B cell (primary cell): ENCODE data around the gene PLAAT3. TPM values are rescaled to one million over a fixed set of nuclear protein-coding genes. Genes with fewer than 3 reads are reported as not detected.

ENCODE experiments used
- ATAC-seq: fragments of 200-7000 bp; cut with Tn5 transposase; one replicate; pipeline ENCODE4 v1.10.0; 2021; ENCODE audit warnings: low read depth, mild to moderate bottlenecking, moderate number of reproducible peaks, moderate library complexity
- CTCF ChIA-PET: fragments of 350-600 bp; sonication (Branson Sonifier 250); formaldehyde crosslinking; loops from one replicate; lab custom pipeline; 2021; ENCODE audit warnings: antibody characterized with exemption, inconsistent platforms; lab: Charles Lee
- POLR2A ChIA-PET: fragments of 350-600 bp; sonication (Branson Sonifier 250); formaldehyde crosslinking; loops from one replicate; lab custom pipeline; 2021; ENCODE audit warnings: antibody characterized with exemption; lab: Charles Lee
- DNase-seq: peaks from one replicate; pipeline ENCODE4 v3.0.0; 2013
- H2AFZ ChIP-seq: 2 replicates; pipeline ENCODE4 v1.6.1; 2012; ENCODE audit warnings: mild to moderate bottlenecking, low read depth, low read length; ENCODE audit not compliant: insufficient read depth, poor library complexity, severe bottlenecking
- H3K27ac ChIP-seq, 2 donors: 1 replicate in 1 of 2; 2 replicates in 1 of 2; pipeline ENCODE4 v1.5.1; 2012 to 2013; ENCODE audit warnings: low read length in 2 of 2, mild to moderate bottlenecking in 2 of 2, moderate library complexity in 1 of 2
- H3K27me3 ChIP-seq, 4 experiments: fragments of 200-600 bp in 1 of 4; sonication (generic) in 1 of 4; replicated peaks in 1 of 4; 1 replicate in 2 of 4; 2 replicates in 2 of 4; pipeline versions ENCODE4 v1.6.1 to v1.7.0; 2013 to 2016; ENCODE audit warnings: low read length in 3 of 4, mild to moderate bottlenecking in 2 of 4, mixed read lengths in 1 of 4, moderate library complexity in 1 of 4; ENCODE audit not compliant: insufficient read depth in 4 of 4, control insufficient read depth in 3 of 4; ENCODE audit errors: control extremely low read depth in 1 of 4
- H3K36me3 ChIP-seq, 2 experiments: replicated peaks in 1 of 2; 1 replicate in 1 of 2; 2 replicates in 1 of 2; pipeline versions ENCODE4 v1.6.1 to v1.7.1; 2013; ENCODE audit warnings: low read length in 1 of 2; ENCODE audit not compliant: insufficient read depth in 2 of 2, control insufficient read depth in 1 of 2; ENCODE audit errors: control extremely low read depth in 1 of 2, extremely low read depth in 1 of 2
- H3K4me1 ChIP-seq, 2 donors: fragments of 200-600 bp in 1 of 2; sonication (generic) in 1 of 2; 1 replicate in 1 of 2; 2 replicates in 1 of 2; pipeline versions ENCODE4 v1.5.1 to v1.6.1; 2013 to 2017; ENCODE audit warnings: low read length in 2 of 2; ENCODE audit not compliant: control insufficient read depth in 2 of 2, insufficient read depth in 2 of 2
- H3K4me2 ChIP-seq: replicated peaks from 2 replicates; pipeline ENCODE3; 2012; ENCODE audit warnings: mild to moderate bottlenecking, low read depth, low read length; ENCODE audit not compliant: poor library complexity, severe bottlenecking
- H3K4me3 ChIP-seq, 5 experiments: fragments of 200-600 bp in 1 of 5; sonication (generic) in 1 of 5; 1 replicate in 3 of 5; 2 replicates in 2 of 5; pipeline versions ENCODE4 v1.5.1 to v1.7.0; 2011 to 2016; ENCODE audit warnings: low read length in 4 of 5, mild to moderate bottlenecking in 4 of 5, low read depth in 2 of 5, control low read depth in 1 of 5, moderate library complexity in 1 of 5; ENCODE audit not compliant: insufficient read depth in 1 of 5; ENCODE audit errors: control extremely low read depth in 1 of 5, extremely low read depth in 1 of 5
- H3K79me2 ChIP-seq: fragments of 200-600 bp; sonication (generic); one replicate; pipeline ENCODE4 v1.6.0; 2016; ENCODE audit warnings: low read length; ENCODE audit not compliant: control insufficient read depth, insufficient read depth
- H3K9ac ChIP-seq: fragments of 200-600 bp; sonication (generic); 2 replicates; pipeline ENCODE4 v1.6.1; 2017; ENCODE audit warnings: mild to moderate bottlenecking, low read length, moderate library complexity
- H3K9me3 ChIP-seq, 3 donors: one replicate each; pipeline versions ENCODE4 v1.6.1 to v1.7.1; 2013; ENCODE audit warnings: low read length in 2 of 3; ENCODE audit not compliant: control insufficient read depth in 2 of 3, insufficient read depth in 1 of 3; ENCODE audit errors: control extremely low read depth in 1 of 3
- H4K20me1 ChIP-seq: 2 replicates; pipeline ENCODE4 v1.6.0; 2012; ENCODE audit warnings: mild to moderate bottlenecking, low read length; ENCODE audit not compliant: insufficient read depth, control insufficient read depth, poor library complexity, severe bottlenecking
- H3K27ac Mint-ChIP-seq: one replicate; pipeline ENCODE4 v1.8.0; 2021; ENCODE audit warnings: mixed read lengths
- H3K27me3 Mint-ChIP-seq: one replicate; pipeline ENCODE4 v1.8.0; 2021; ENCODE audit warnings: mixed read lengths
- H3K4me1 Mint-ChIP-seq: one replicate; pipeline ENCODE4 v1.8.0; 2021; ENCODE audit warnings: mixed read lengths
- H3K4me3 Mint-ChIP-seq: one replicate; pipeline ENCODE4 v1.8.0; 2021; ENCODE audit warnings: mixed read lengths
- H3K9me3 Mint-ChIP-seq: one replicate; pipeline ENCODE4 v1.8.0; 2022; ENCODE audit warnings: mixed read lengths; ENCODE audit not compliant: insufficient read depth
- CTCF ChIP-seq: fragments of 200-600 bp; IDR thresholded peaks from one replicate; pipeline ENCODE4 v1.8.0; 2022; ENCODE audit warnings: antibody characterized with exemption, mild to moderate bottlenecking
- EZH2 ChIP-seq: IDR thresholded peaks from 2 replicates; pipeline ENCODE4 v1.6.1; 2012; ENCODE audit warnings: borderline replicate concordance, low read depth, mild to moderate bottlenecking, moderate library complexity, low read length; ENCODE audit not compliant: insufficient read depth, poor library complexity, severe bottlenecking
- whole genome bisulfite sequencing: methylation state at CpG from one replicate; pipeline ENCODE4 v1.1.5; 2013; ENCODE audit warnings: missing lambda C conversion rate; ENCODE audit not compliant: insufficient coverage; 5-methylcytosine and 5-hydroxymethylcytosine counted together
- intact Hi-C: fragments of 100-400 bp; cut with micrococcal nuclease; formaldehyde crosslinking; loops from one replicate; pipeline ENCODE4 v1.10.0; 2022
- polyA plus RNA-seq: library from polyadenylated mRNA; depleted of rRNA; stranded (reverse); fragments of >200 nt; gene quantifications from 2 replicates; pipeline ENCODE4 v1.2.3, GENCODE V29; 2012
- total RNA-seq, 2 donors: library from RNA; stranded (reverse); fragments of 120-200 nt in 1 of 2; gene quantifications; 1 replicate in 1 of 2; 2 replicates in 1 of 2; pipeline versions ENCODE4 v1.2.3 to v1.2.4, GENCODE V29; 2013 to 2022

PLAAT3 gene
- total and polyA plus RNA-seq, 2 donors (not counting 1 experiment from before 2014, with no cell fraction given), result 2.3 to 3.1 TPM

DNA sequence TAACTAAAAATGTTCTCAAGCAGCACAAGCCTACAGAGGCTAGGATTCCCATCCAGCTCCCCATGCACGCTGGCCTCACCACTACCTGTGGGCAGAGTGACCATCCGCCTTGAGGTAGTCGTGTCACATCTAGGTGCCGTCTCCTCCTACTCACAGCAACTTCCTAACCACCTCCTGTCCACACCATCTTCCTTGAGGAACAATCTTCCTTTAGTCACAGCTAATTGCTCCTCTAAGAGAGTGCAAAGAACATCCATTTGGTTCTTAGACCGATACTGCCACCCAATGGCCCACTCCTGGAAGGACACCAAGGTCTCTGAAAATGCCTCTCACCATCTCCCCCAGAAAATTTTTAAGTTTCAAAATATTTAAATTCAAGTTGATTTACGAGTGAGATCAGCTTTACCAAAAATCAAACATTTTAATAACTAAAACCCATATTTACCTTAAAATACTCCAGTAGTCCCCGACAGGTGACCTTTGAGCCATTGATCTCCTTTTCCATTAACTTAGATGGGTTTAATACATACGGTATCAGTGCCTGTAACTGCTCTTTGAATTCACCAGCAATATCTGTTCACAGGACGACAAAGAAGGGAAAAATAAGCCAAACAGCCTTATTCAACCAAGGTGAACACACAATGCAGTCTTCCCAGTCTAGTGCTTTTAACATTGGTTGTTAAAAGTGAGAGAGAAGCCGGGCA lies 21.7 kb upstream of the PLAAT3 start:
- Mint-ChIP-seq H3K9me3 (no peaks in the 10 kb centered on the region), H3K4me1 (peaks cover 7% of the 10 kb centered on the region), H3K27me3 (no peaks in the 10 kb centered on the region), H3K27ac (no peak overlapping the region), H3K4me3 (no peak overlapping the region)
- no peaks in the 10 kb centered on the region for H3K9me3 ChIP-seq
- 83% methylated on average over 8 of the region's 10 CpGs for WGBS
- no peak overlapping the region for H3K27ac ChIP-seq
- H3K4me1 ChIP-seq, result peaks cover 0 to 7% of the 10 kb centered on the region in 2 donors
- H3K4me2 ChIP-seq, result no peak overlapping the region
- no peak overlapping the region for H3K9ac ChIP-seq
- CTCF ChIA-PET, result interaction anchor here (0.6 to 6.6 kb wide), 13 partner anchors 9 to 472 kb away, joined by 3 to 202 read pairs (median 3); no protein-coding TSS in a partner anchor
- peaks cover 8 to 21% of the 10 kb centered on the region in 2 experiments for H3K36me3 ChIP-seq
- intact Hi-C loops, result loop anchor here (1.0 kb wide), 1 partner anchor 157 kb away; no protein-coding TSS in a partner anchor
- no peaks in the 10 kb centered on the region for H4K20me1 ChIP-seq
- H3K27me3 ChIP-seq, result no peaks in the 10 kb centered on the region
- H3K4me3 ChIP-seq, result no peak overlapping the region
- TF ChIP-seq CTCF (peak; percentile 87), EZH2 (no peak)
- ATAC-seq, result peak; percentile 72
- H2AFZ ChIP-seq, result no peak overlapping the region
- peak; percentile 75 for DNase-seq
- no peaks in the 10 kb centered on the region for H3K79me2 ChIP-seq
- POLR2A ChIA-PET, result no interaction called here

- H3K4me3 Mint-ChIP-seq, result no peak overlapping the region
- ATAC-seq (no peak), DNase-seq (no peak)
- H3K27me3 Mint-ChIP-seq, result no peaks in the 10 kb centered on the region
- Histone ChIP-seq H3K9ac (no peak overlapping the region), H3K27me3 (no peaks in the 10 kb centered on the region), H2AFZ (no peak overlapping the region), H3K4me1 (peaks cover 0 to 7% of the 10 kb centered on the region in 2 donors), H3K27ac (no peak overlapping the region), H3K4me3 (no peak overlapping the region), H3K4me2 (no peak overlapping the region), H3K36me3 (peaks cover 10 to 26% of the 10 kb centered on the region in 2 experiments), H3K9me3 (no peaks in the 10 kb centered on the region), H3K79me2 (no peaks in the 10 kb centered on the region), H4K20me1 (no peaks in the 10 kb centered on the region)
- TF ChIP-seq EZH2 (no peak), CTCF (no peak)
- POLR2A ChIA-PET, result no interaction called here
- no CpG with 5 or more reads among the region's 3 CpGs for WGBS
- no peaks in the 10 kb centered on the region for H3K9me3 Mint-ChIP-seq
- intact Hi-C loops, result no loop called here
- CTCF ChIA-PET, result interaction anchor here (0.8 to 3.5 kb wide), 3 partner anchors 9 to 10 kb away, joined by 3 to 13 read pairs (median 4); no protein-coding TSS in a partner anchor
- no peak overlapping the region for H3K27ac Mint-ChIP-seq
- H3K4me1 Mint-ChIP-seq, result peaks cover 8% of the 10 kb centered on the region
Measured at GRCh38 chr11:63629426-63629825, 15.2 kb upstream of the PLAAT3 start.
